Esophagus muscularis mucosa (tissue), 4 donors: Measurements from ENCODE around the gene PTPRN. TPM values are rescaled to one million over a fixed set of nuclear protein-coding genes. Genes with fewer than 3 reads are reported as not detected.

Experiments
- DNase-seq: peaks from one replicate; pipeline ENCODE4 v3.0.0-alpha.2; 2017; ENCODE audit errors: extremely low spot score
- H3K27ac ChIP-seq, 4 donors: fragments of 200-600 bp; sonication (generic); replicated peaks in 1 of 4; 1 replicate in 3 of 4; 2 replicates in 1 of 4; pipeline ENCODE4 v1.5.1; 2016 to 2019; ENCODE audit warnings: mild to moderate bottlenecking in 1 of 4
- H3K27me3 ChIP-seq, 4 donors: fragments of 200-600 bp; sonication (generic); one replicate each; pipeline versions ENCODE4 v1.5.1 to v1.6.0; 2016 to 2019
- H3K36me3 ChIP-seq, 4 donors: fragments of 200-600 bp; sonication (generic); one replicate each; pipeline ENCODE4 v1.5.1; 2016 to 2019
- H3K4me1 ChIP-seq, 4 donors: fragments of 200-600 bp; sonication (generic); one replicate each; pipeline ENCODE4 v1.5.1; 2016 to 2019
- H3K4me3 ChIP-seq, 4 donors: fragments of 200-600 bp; sonication (generic); 1 replicate in 2 of 4; 2 replicates in 2 of 4; pipeline ENCODE4 v1.5.1; 2016 to 2019; ENCODE audit warnings: mild to moderate bottlenecking in 4 of 4, moderate library complexity in 1 of 4
- H3K9me3 ChIP-seq, 4 donors: fragments of 200-600 bp; sonication (generic); 1 replicate in 3 of 4; 2 replicates in 1 of 4; pipeline ENCODE4 v1.5.1; 2016 to 2019
- CTCF ChIP-seq, 3 experiments: fragments of 200-600 bp in 2 of 3; fragments of 450-650 bp in 1 of 3; sonication (generic) in 2 of 3; IDR thresholded peaks; one replicate each; pipeline ENCODE4 v1.5.1; 2017 to 2019; ENCODE audit warnings: antibody characterized with exemption in 3 of 3, mild to moderate bottlenecking in 2 of 3, moderate library complexity in 1 of 3
- EP300 ChIP-seq: sonication (generic); formaldehyde crosslinking; IDR thresholded peaks from one replicate; pipeline ENCODE4 v1.6.1; 2017; ENCODE audit warnings: antibody characterized with exemption
- POLR2A ChIP-seq: fragments of 450-650 bp; IDR thresholded peaks from one replicate; pipeline ENCODE4 v1.6.1; 2017; ENCODE audit warnings: antibody characterized with exemption, moderate library complexity, mild to moderate bottlenecking, low read depth
- POLR2AphosphoS5 ChIP-seq, 2 donors: sonication (generic); formaldehyde crosslinking; IDR thresholded peaks; one replicate each; pipeline ENCODE4 v1.6.1; 2017; ENCODE audit warnings: antibody characterized with exemption in 2 of 2
- WGBS: methylation state at CpG from one replicate; pipeline ENCODE4 v1.1.5; 2018; 5-methylcytosine and 5-hydroxymethylcytosine counted together
- intact Hi-C: fragments of 100-400 bp; cut with DNase I; formaldehyde crosslinking; loops from one replicate; pipeline ENCODE4 v1.15.1; 2023
- total RNA-seq, 4 donors: library from RNA; depleted of rRNA; stranded (reverse); fragments of >200 nt; gene quantifications; one replicate each; pipeline versions ENCODE4 v1.1.0 to v1.2.1, GENCODE V29; 2016

The PTPRN gene
- total RNA-seq, 4 donors from 2014 or later = 2.1 to 6.6 (median 4.1) TPM

- no peaks in the 10 kb centered on the region for H3K36me3 ChIP-seq
- H3K4me1 ChIP-seq = peaks cover 5 to 26% (median 23%) of the 10 kb centered on the region in 4 donors
- no peak overlapping the region for H3K4me3 ChIP-seq
- H3K9me3 ChIP-seq = no peaks in the 10 kb centered on the region
- no peak overlapping the region for H3K27ac ChIP-seq
- TF ChIP-seq POLR2A (no peak), EP300 (no peak), CTCF (IDR thresholded peaks at IDR 0.05) (no peak), POLR2AphosphoS5 (IDR thresholded peaks at IDR 0.05) (no peak)
- intact Hi-C loops = loop anchor here (1.0 to 10.0 kb wide), 3 partner anchors 52 to 137 kb away; partner anchors contain the start of genes GLB1L, NHEJ1 and STK16
- 86% methylated on average over 16 of the region's 25 CpGs for WGBS
- H3K27me3 ChIP-seq = peaks cover 0 to 23% (median 0%) of the 10 kb centered on the region in 4 donors
- no peak for DNase-seq
Measured at GRCh38 chr2:219296631-219297391, 12.4 kb downstream of the PTPRN start.

DNA sequence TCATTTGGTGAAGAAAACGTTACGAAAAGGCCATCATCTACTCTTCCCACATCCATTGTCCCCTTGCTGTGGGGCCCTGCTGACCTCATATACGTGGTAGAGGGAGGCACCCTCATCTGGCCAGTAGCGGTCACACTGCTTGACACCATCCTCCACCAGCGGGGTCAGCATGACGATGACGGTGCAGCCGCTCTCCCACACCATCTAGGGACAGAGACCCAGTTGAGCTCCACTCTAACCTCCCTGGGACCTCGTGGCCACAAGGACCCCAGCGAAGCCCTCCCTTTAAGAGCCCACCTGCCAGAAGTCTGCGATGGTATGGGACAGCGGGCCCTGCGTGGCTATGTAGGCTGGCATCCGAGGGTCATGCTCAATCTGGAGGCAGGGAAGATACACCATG, 13.1 kb downstream of the PTPRN start:
- Histone ChIP-seq H3K4me3 (no peak overlapping the region), H3K36me3 (no peaks in the 10 kb centered on the region), H3K4me1 (peaks cover 5 to 26% (median 23%) of the 10 kb centered on the region in 4 donors), H3K9me3 (no peaks in the 10 kb centered on the region), H3K27me3 (peaks cover 0 to 17% (median 0%) of the 10 kb centered on the region in 4 donors), H3K27ac (no peak overlapping the region)
- WGBS = 84% methylated on average over 14 of the region's 14 CpGs
- TF ChIP-seq POLR2A (no peak), EP300 (no peak), POLR2AphosphoS5 (IDR thresholded peaks at IDR 0.05) (no peak), CTCF (IDR thresholded peaks at IDR 0.05) (no peak)
- no peak for DNase-seq
- intact Hi-C loops = loop anchor here (1.0 to 10.0 kb wide), 3 partner anchors 51 to 136 kb away; partner anchors contain the start of genes GLB1L, NHEJ1 and STK16

- intact Hi-C loops = loop anchor here (1.0 to 10.0 kb wide), 3 partner anchors 18 to 88 kb away; partner anchors contain the start of genes GLB1L and STK16
- peak; percentile 94 for DNase-seq
- 8% methylated on average over 30 of the region's 67 CpGs for WGBS
Measured at GRCh38 chr2:219294356-219295351, 14.5 kb downstream of the PTPRN start.

More at GRCh38 chr2:219294356-219295351, 14.5 kb downstream of the PTPRN start:
- H3K4me1 ChIP-seq = peaks cover 5 to 33% (median 28%) of the 10 kb centered on the region in 4 donors
- TF ChIP-seq CTCF (IDR thresholded peaks at IDR 0.05) (peak; percentile 99 to 100 (median 99)), POLR2AphosphoS5 (IDR thresholded peaks at IDR 0.05) (peak; percentile 72 to 87), POLR2A (no peak)
- no peaks in the 10 kb centered on the region for H3K9me3 ChIP-seq
- peak overlapping the region; percentile 80 to 90 (median 86) for H3K27ac ChIP-seq
- H3K36me3 ChIP-seq = no peaks in the 10 kb centered on the region
- H3K27me3 ChIP-seq = peaks cover 0 to 7% (median 0%) of the 10 kb centered on the region in 4 donors
- H3K4me3 ChIP-seq = peak overlapping the region; percentile 61 to 73 (median 66)
